ENCODE data around the gene STH. TPM values are rescaled to one million over a fixed set of nuclear protein-coding genes. Genes with fewer than 3 reads are reported as not detected.

Gene STH
- polyA plus RNA-seq, 2 of the 4 experiments (the other 2 are of a cell fraction), result not detected

GRCh38 chr17:45960311-45960710 is 38.7 kb upstream of the STH start:
- Histone ChIP-seq H3K9me3 (no peaks in the 10 kb centered on the region), H3K4me1 (no peaks in the 10 kb centered on the region), H3K4me2 (no peak overlapping the region), H3K4me3 (no peak overlapping the region), H3K27ac (no peak overlapping the region)
- POLR2A ChIA-PET, result no interaction called here
- no peak for DNase-seq (ENCODE audit: low read depth in 1 of 2, low spot score in 1 of 2)
- no peak for TF ChIP-seq HOXB5 (CRISPR knock-in tag; IDR thresholded peaks at IDR 0.05)
- TF ChIP-seq MAZ (IDR thresholded peaks at IDR 0.05; ENCODE audit: borderline replicate concordance, low read depth, low read length), result no peak
- TF ChIP-seq SREBF2 (IDR thresholded peaks at IDR 0.05), result no peak
- TF ChIP-seq ZFP36 (IDR thresholded peaks at IDR 0.05; ENCODE audit: borderline replicate concordance, partially characterized antibody), result no peak
- no peak for TF ChIP-seq HEYL (CRISPR knock-in tag; IDR thresholded peaks at IDR 0.05)
- no peak for TF ChIP-seq RFX5 (IDR thresholded peaks at IDR 0.05)
- no peak for TF ChIP-seq MYC (IDR thresholded peaks at IDR 0.05; ENCODE audit: borderline replicate concordance, low read length)
- TF ChIP-seq BCL3 (IDR thresholded peaks at IDR 0.05), result no peak
- TF ChIP-seq PHF8 (IDR thresholded peaks at IDR 0.05; ENCODE audit: borderline replicate concordance, low read depth), result no peak
- TF ChIP-seq SMC3 (IDR thresholded peaks at IDR 0.05), result no peak
- TF ChIP-seq HDAC2 (IDR thresholded peaks at IDR 0.05), result no peak
- no peak for TF ChIP-seq POLR2A (IDR thresholded peaks at IDR 0.05; ENCODE audit: low read length)
- TF ChIP-seq POLR2AphosphoS2 (conservative IDR thresholded peaks at IDR 0.05; ENCODE audit: low read length), result no peak
- TF ChIP-seq KDM1A (IDR thresholded peaks at IDR 0.05; ENCODE audit: low read depth), result no peak
- CTCF ChIA-PET, result interaction anchor here (1.1 to 1.7 kb wide), 2 partner anchors 11 to 15 kb away, joined by 3 to 24 read pairs; no protein-coding TSS in a partner anchor
- no peak for ATAC-seq
- WGBS (ENCODE audit: missing lambda C conversion rate), result 59% methylated on average over 4 of the region's 4 CpGs
- no peak for FAIRE-seq

GRCh38 chr17:45961206-45961605 is 37.8 kb upstream of the STH start:
- ChIA-PET POLR2A (no interaction called here), CTCF (interaction anchor here (0.7 to 1.7 kb wide), 5 partner anchors 12 to 234 kb away, joined by 3 to 24 read pairs (median 4); no protein-coding TSS in a partner anchor)
- no peak for TF ChIP-seq TP53 (CRISPR knock-in tag; IDR thresholded peaks at IDR 0.05)
- no peak for TF ChIP-seq POLR2A (IDR thresholded peaks at IDR 0.05; ENCODE audit: low read length)
- TF ChIP-seq KDM1A (IDR thresholded peaks at IDR 0.05; ENCODE audit: low read depth), result no peak
- TF ChIP-seq EHMT2 (IDR thresholded peaks at IDR 0.05; ENCODE audit: low read depth), result no peak
- no peak for TF ChIP-seq JUN (IDR thresholded peaks at IDR 0.05)
- no peak for TF ChIP-seq E2F6 (IDR thresholded peaks at IDR 0.05; ENCODE audit: borderline replicate concordance, low read depth)
- no peak for TF ChIP-seq CBX8 (IDR thresholded peaks at IDR 0.05)
- TF ChIP-seq ZSCAN20 (CRISPR knock-in tag; IDR thresholded peaks at IDR 0.05), result no peak
- TF ChIP-seq HEYL (CRISPR knock-in tag; IDR thresholded peaks at IDR 0.05), result no peak
- no peak for TF ChIP-seq CHD4 (IDR thresholded peaks at IDR 0.05; ENCODE audit: borderline replicate concordance)
- TF ChIP-seq NR3C1 (IDR thresholded peaks at IDR 0.05), result no peak
- no peak for TF ChIP-seq MYC (IDR thresholded peaks at IDR 0.05; ENCODE audit: borderline replicate concordance, low read length)
- Histone ChIP-seq H3K4me1 (no peaks in the 10 kb centered on the region), H3K9me3 (no peaks in the 10 kb centered on the region), H3K27ac (no peak overlapping the region), H3K4me3 (no peak overlapping the region), H3K4me2 (no peak overlapping the region)
- WGBS (ENCODE audit: missing lambda C conversion rate), result 50% methylated on average over 6 of the region's 6 CpGs
- DNase-seq (ENCODE audit: low read depth in 1 of 2, low spot score in 1 of 2), result no peak
- FAIRE-seq, result no peak
- no peak for ATAC-seq

- 92% methylated on average over 12 of the region's 12 CpGs for WGBS (ENCODE audit: missing lambda C conversion rate)
- H3K4me1 ChIP-seq, result no peaks in the 10 kb centered on the region
- DNase-seq (ENCODE audit: low read depth in 1 of 2, low spot score in 1 of 2) (no peak), ATAC-seq (no peak), FAIRE-seq (no peak)
- H3K4me3 ChIP-seq, result no peak overlapping the region
- H3K9me3 ChIP-seq, result no peaks in the 10 kb centered on the region
- no peak for TF ChIP-seq HEYL (CRISPR knock-in tag; IDR thresholded peaks at IDR 0.05)
- no peak for TF ChIP-seq HOXA7 (CRISPR knock-in tag; IDR thresholded peaks at IDR 0.05)
- no peak for TF ChIP-seq CBX8 (IDR thresholded peaks at IDR 0.05)
- no peak for TF ChIP-seq SREBF2 (IDR thresholded peaks at IDR 0.05)
- TF ChIP-seq PHF8 (IDR thresholded peaks at IDR 0.05; ENCODE audit: borderline replicate concordance, low read depth), result no peak
- TF ChIP-seq MAX (IDR thresholded peaks at IDR 0.05), result no peak
- TF ChIP-seq HOXB5 (CRISPR knock-in tag; IDR thresholded peaks at IDR 0.05), result no peak
- no peak for TF ChIP-seq NPAS2 (CRISPR knock-in tag; IDR thresholded peaks at IDR 0.05; ENCODE audit: borderline replicate concordance)
- no peak for TF ChIP-seq HMGXB4 (CRISPR knock-in tag; IDR thresholded peaks at IDR 0.05; ENCODE audit: borderline replicate concordance)
- TF ChIP-seq MAFK (IDR thresholded peaks at IDR 0.05; ENCODE audit: partially characterized antibody), result no peak
- H3K4me2 ChIP-seq, result no peak overlapping the region
- ChIA-PET CTCF (interaction anchor here (0.9 to 2.3 kb wide), 3 partner anchors 13 to 41 kb away, joined by 3 to 24 read pairs (median 11); no protein-coding TSS in a partner anchor), POLR2A (no interaction called here)
- no peak overlapping the region for H3K27ac ChIP-seq
These were observed 36.7 kb upstream of the STH start for GRCh38 chr17:45962221-45962972.

All from A549 (cell line).